ENCODE measurements around the gene ADIPOR2. TPM values are rescaled to one million over a fixed set of nuclear protein-coding genes. Genes with fewer than 3 reads are reported as not detected.

Gene ADIPOR2
- total RNA-seq, 1 donor from 2014 or later = 22.7 TPM

GRCh38 chr12:1830981-1831963, 140.4 kb downstream of the ADIPOR2 start:
- DNase-seq (ENCODE audit: low read depth) = peak; percentile 25
- H3K27me3 ChIP-seq (ENCODE audit: control insufficient read depth, insufficient read depth, low read length) = peaks cover 63% of the 10 kb centered on the region
- no peak for TF ChIP-seq CTCF (IDR thresholded peaks at IDR 0.05; ENCODE audit: insufficient read depth, low read length, poor library complexity, severe bottlenecking)
- H3K4me3 ChIP-seq (ENCODE audit: low read depth, low read length) = no peak overlapping the region
- no peaks in the 10 kb centered on the region for H3K36me3 ChIP-seq (ENCODE audit: control insufficient read depth, insufficient read depth, low read length)

- H3K27me3 ChIP-seq (ENCODE audit: control insufficient read depth, insufficient read depth, low read length) = peaks cover 54% of the 10 kb centered on the region
- no peaks in the 10 kb centered on the region for H3K36me3 ChIP-seq (ENCODE audit: control insufficient read depth, insufficient read depth, low read length)
- no peak for DNase-seq (ENCODE audit: low read depth)
- no peak for TF ChIP-seq CTCF (IDR thresholded peaks at IDR 0.05; ENCODE audit: insufficient read depth, low read length, poor library complexity, severe bottlenecking)
- no peak overlapping the region for H3K4me3 ChIP-seq (ENCODE audit: low read depth, low read length)
Observed at GRCh38 chr12:1832801-1833595, 142.1 kb downstream of the ADIPOR2 start.

- Histone ChIP-seq H3K36me3 (ENCODE audit: control insufficient read depth, insufficient read depth, low read length) (no peaks in the 10 kb centered on the region), H3K4me3 (ENCODE audit: low read depth, low read length) (no peak overlapping the region), H3K27me3 (ENCODE audit: control insufficient read depth, insufficient read depth, low read length) (peaks cover 54% of the 10 kb centered on the region)
- no peak for DNase-seq (ENCODE audit: low read depth)
- TF ChIP-seq CTCF (IDR thresholded peaks at IDR 0.05; ENCODE audit: insufficient read depth, low read length, poor library complexity, severe bottlenecking) = no peak
Observed at GRCh38 chr12:1833596-1834028, 142.7 kb downstream of the ADIPOR2 start.

GRCh38 chr12:1834186-1834925, 143.5 kb downstream of the ADIPOR2 start:
- TF ChIP-seq CTCF (IDR thresholded peaks at IDR 0.05; ENCODE audit: insufficient read depth, low read length, poor library complexity, severe bottlenecking) = no peak
- DNase-seq (ENCODE audit: low read depth) = no peak
- Histone ChIP-seq H3K36me3 (ENCODE audit: control insufficient read depth, insufficient read depth, low read length) (no peaks in the 10 kb centered on the region), H3K4me3 (ENCODE audit: low read depth, low read length) (no peak overlapping the region), H3K27me3 (ENCODE audit: control insufficient read depth, insufficient read depth, low read length) (peaks cover 54% of the 10 kb centered on the region)

GRCh38 chr12:1835211-1836131, 144.6 kb downstream of the ADIPOR2 start:
- no peak for DNase-seq (ENCODE audit: low read depth)
- Histone ChIP-seq H3K36me3 (ENCODE audit: control insufficient read depth, insufficient read depth, low read length) (no peaks in the 10 kb centered on the region), H3K4me3 (ENCODE audit: low read depth, low read length) (no peak overlapping the region), H3K27me3 (ENCODE audit: control insufficient read depth, insufficient read depth, low read length) (peaks cover 49% of the 10 kb centered on the region)
- TF ChIP-seq CTCF (IDR thresholded peaks at IDR 0.05; ENCODE audit: insufficient read depth, low read length, poor library complexity, severe bottlenecking) = no peak
